DMS 273 treated with DMSO at 0.1 percent for 48 hours (cell line): ENCODE results near the gene ATMIN.

Experiments
- DNase-seq: peaks from one replicate; lab custom pipeline; 2025; lab: John Stamatoyannopoulos, UW

ATMIN gene

GRCh38 chr16:81070979-81071378 lies 35.3 kb downstream of the ATMIN start:
- DNase-seq, result no peak

GRCh38 chr16:81071805-81072204 lies 36.2 kb downstream of the ATMIN start:
- DNase-seq, result no peak

- no peak for DNase-seq
Measured at GRCh38 chr16:81073560-81074330, 38.1 kb downstream of the ATMIN start.

GRCh38 chr16:81076566-81077075 lies 41.0 kb downstream of the ATMIN start:
- DNase-seq, result peak; percentile 88

GRCh38 chr16:81077076-81077940 lies 41.7 kb downstream of the ATMIN start, which contains the start of gene C16orf46:
C16orf46 (minus strand) TSS chr16:81077238; CDS start chr16:81063955, 13,283 bp downstream.
- DNase-seq, result peak; percentile 88

- DNase-seq, result no peak
Measured at GRCh38 chr16:81080233-81080632, 44.6 kb downstream of the ATMIN start.

GRCh38 chr16:81081014-81081413 lies 45.4 kb downstream of the ATMIN start:
- no peak for DNase-seq

- no peak for DNase-seq
Measured at GRCh38 chr16:81088836-81089235, 53.2 kb downstream of the ATMIN start.

- DNase-seq, result no peak
Measured at GRCh38 chr16:81094771-81095251, 59.2 kb downstream of the ATMIN start.

- no peak for DNase-seq
Measured at GRCh38 chr16:81095653-81095952, 60.0 kb downstream of the ATMIN start.

- DNase-seq, result peak; percentile 97
Measured at GRCh38 chr16:81095953-81096714, 60.5 kb downstream of the ATMIN start, which contains the start of gene GCSH. GCSH (minus strand) TSS chr16:81096395; CDS start chr16:81096278, 117 bp downstream.

GRCh38 chr16:81096715-81097208 lies 61.1 kb downstream of the ATMIN start:
- no peak for DNase-seq
